Stomach (tissue), 9 donors: ENCODE results near the gene KLHL10. TPM values are rescaled to one million over a fixed set of nuclear protein-coding genes. Genes with fewer than 3 reads are reported as not detected.

Experiments
- DNase-seq, 2 donors: peaks; one replicate each; pipeline versions ENCODE4 v3.0.0 to v3.0.0-alpha.2; 2013 to 2019
- H3K27ac ChIP-seq, 5 donors: fragments of 200-600 bp in 4 of 5; sonication (generic) in 4 of 5; one replicate each; pipeline ENCODE4 v1.5.1; 2013 to 2019; ENCODE audit warnings: mild to moderate bottlenecking in 1 of 5, moderate library complexity in 1 of 5
- H3K27me3 ChIP-seq, 3 donors: fragments of 200-600 bp; sonication (generic); one replicate each; pipeline ENCODE4 v1.5.1; 2017 to 2019; ENCODE audit warnings: mixed run types in 1 of 3
- H3K36me3 ChIP-seq, 4 donors: fragments of 200-600 bp; sonication (generic); 1 replicate in 3 of 4; 2 replicates in 1 of 4; pipeline ENCODE4 v1.5.1; 2016 to 2019
- H3K4me1 ChIP-seq, 4 donors: fragments of 200-600 bp; sonication (generic); one replicate each; pipeline ENCODE4 v1.5.1; 2016 to 2019
- H3K4me3 ChIP-seq, 4 donors: fragments of 200-600 bp; sonication (generic) in 3 of 4; one replicate each; pipeline ENCODE4 v1.5.1; 2016 to 2019; ENCODE audit warnings: mild to moderate bottlenecking in 1 of 4
- H3K9me3 ChIP-seq, 4 donors: fragments of 200-600 bp; sonication (generic); one replicate each; pipeline ENCODE4 v1.5.1; 2016 to 2019
- CTCF ChIP-seq, 7 experiments: fragments of 450-650 bp in 4 of 7; fragments of 200-600 bp in 3 of 7; sonication (generic) in 3 of 7; IDR thresholded peaks; one replicate each; pipeline ENCODE4 v1.5.1; 2016 to 2019; ENCODE audit warnings: antibody characterized with exemption in 7 of 7, control low read depth in 2 of 7, mild to moderate bottlenecking in 1 of 7
- EP300 ChIP-seq: sonication (generic); formaldehyde crosslinking; IDR thresholded peaks from one replicate; pipeline ENCODE4 v1.6.1; 2017; ENCODE audit warnings: antibody characterized with exemption
- POLR2A ChIP-seq, 4 donors: fragments of 450-650 bp; IDR thresholded peaks; one replicate each; pipeline ENCODE4 v1.6.1; 2016; ENCODE audit warnings: antibody characterized with exemption in 4 of 4, control low read depth in 2 of 4, mild to moderate bottlenecking in 1 of 4, moderate library complexity in 1 of 4
- POLR2AphosphoS5 ChIP-seq, 3 donors: sonication (generic); formaldehyde crosslinking; IDR thresholded peaks; one replicate each; pipeline ENCODE4 v1.6.1; 2016; ENCODE audit warnings: antibody characterized with exemption in 3 of 3
- WGBS, 5 donors: extraction: QIAGEN DNeasy Blood & Tissue Kit in 3 of 5; methylation state at CpG; one replicate each; pipeline versions ENCODE4 v1.1.5 to v1.1.7; 2013 to 2018; 5-methylcytosine and 5-hydroxymethylcytosine counted together
- intact Hi-C: fragments of 100-400 bp; cut with DNase I; formaldehyde crosslinking; loops from one replicate; pipeline ENCODE4 v1.15.1; 2023; ENCODE audit warnings: low total_unique reads
- polyA plus RNA-seq, 3 donors: library from polyadenylated mRNA; stranded (reverse); fragments of 200-250 nt; gene quantifications; one replicate each; pipeline ENCODE4 v1.2.3, GENCODE V29; 2013
- total RNA-seq, 5 donors: library from RNA; depleted of rRNA; stranded (reverse); fragments of >200 nt; gene quantifications; one replicate each; pipeline versions ENCODE4 v1.1.0 to v1.2.3, GENCODE V29; 2014 to 2016
- donor health status: healthy with polysubstance abuse.
- donor health status: Bipolar disorder and iron deficiency.
- donor health status: healthy.

The KLHL10 gene
- total and polyA plus RNA-seq, 8 donors = 0.23 to 1.1 TPM; not detected in 6

GRCh38 chr17:41869426-41869825 is 31.8 kb downstream of the KLHL10 start:
- Histone ChIP-seq H3K4me3 (no peak overlapping the region), H3K4me1 (peaks cover 0 to 6% (median 4%) of the 10 kb centered on the region in 4 donors), H3K27me3 (no peaks in the 10 kb centered on the region), H3K27ac (no peak overlapping the region), H3K36me3 (peaks cover 41 to 81% (median 78%) of the 10 kb centered on the region in 4 donors), H3K9me3 (no peaks in the 10 kb centered on the region)
- no peak for DNase-seq
- intact Hi-C loops = no loop called here
- no peak for TF ChIP-seq POLR2A (IDR thresholded peaks at IDR 0.05)
- no peak for TF ChIP-seq EP300
- TF ChIP-seq CTCF (IDR thresholded peaks at IDR 0.05) = no peak
- TF ChIP-seq POLR2AphosphoS5 (IDR thresholded peaks at IDR 0.05) = no peak
- 41 to 59% (median 48%) methylated on average over 9 of the region's 9 CpGs for WGBS, 5 donors

GRCh38 chr17:41870097-41870496 is 32.5 kb downstream of the KLHL10 start:
- WGBS, 5 donors = 82 to 92% (median 88%) methylated on average over 2 of the region's 2 CpGs
- TF ChIP-seq CTCF (IDR thresholded peaks at IDR 0.05) (no peak), POLR2AphosphoS5 (IDR thresholded peaks at IDR 0.05) (no peak), EP300 (no peak), POLR2A (IDR thresholded peaks at IDR 0.05) (no peak)

GRCh38 chr17:41870627-41871026 is 33.0 kb downstream of the KLHL10 start:
- Histone ChIP-seq H3K4me1 (peaks cover 0 to under 1% (median under 1%) of the 10 kb centered on the region in 4 donors), H3K4me3 (no peak overlapping the region), H3K36me3 (peaks cover 41 to 89% (median 87%) of the 10 kb centered on the region in 4 donors), H3K9me3 (no peaks in the 10 kb centered on the region), H3K27ac (no peak overlapping the region), H3K27me3 (no peaks in the 10 kb centered on the region)
- no peak for TF ChIP-seq EP300
- TF ChIP-seq CTCF (IDR thresholded peaks at IDR 0.05) = no peak
- no peak for TF ChIP-seq POLR2AphosphoS5 (IDR thresholded peaks at IDR 0.05)
- no peak for TF ChIP-seq POLR2A (IDR thresholded peaks at IDR 0.05)
- DNase-seq = no peak
- 72 to 87% (median 79%) methylated on average over 7 of the region's 7 CpGs for WGBS, 5 donors
- intact Hi-C loops = no loop called here

More at GRCh38 chr17:41870097-41870496, 32.5 kb downstream of the KLHL10 start:
- Histone ChIP-seq H3K27me3 (no peaks in the 10 kb centered on the region), H3K4me1 (peaks cover 0 to 5% (median 2%) of the 10 kb centered on the region in 4 donors), H3K27ac (no peak overlapping the region), H3K4me3 (no peak overlapping the region), H3K36me3 (peaks cover 41 to 88% (median 85%) of the 10 kb centered on the region in 4 donors), H3K9me3 (no peaks in the 10 kb centered on the region)
- intact Hi-C loops = no loop called here
- no peak for DNase-seq

- Histone ChIP-seq H3K9me3 (no peaks in the 10 kb centered on the region), H3K4me3 (no peak overlapping the region), H3K4me1 (no peaks in the 10 kb centered on the region), H3K36me3 (peaks cover 42 to 95% (median 93%) of the 10 kb centered on the region in 4 donors), H3K27me3 (no peaks in the 10 kb centered on the region), H3K27ac (no peak overlapping the region)
- TF ChIP-seq POLR2A (IDR thresholded peaks at IDR 0.05) (no peak), EP300 (no peak), CTCF (IDR thresholded peaks at IDR 0.05) (no peak)
- intact Hi-C loops = no loop called here
- DNase-seq = no peak
- WGBS, 5 donors = 94 to 98% (median 96%) methylated on average over 10 of the region's 10 CpGs
These were observed 34.2 kb downstream of the KLHL10 start for GRCh38 chr17:41871789-41872188.
